Small intestine (tissue), 7 donors: ENCODE measurements around the gene ADGRG6. TPM values are rescaled to one million over a fixed set of nuclear protein-coding genes. Genes with fewer than 3 reads are reported as not detected.
A peak's percentile ranks its signal among the peaks of the same experiment; 100 is the strongest.

Experiments
- DNase-seq, 2 donors: peaks; one replicate each; pipeline versions ENCODE4 v3.0.0 to v3.0.0-alpha.2; 2013
- FAIRE-seq: peaks from 2 replicates; lab custom pipeline; 2012; peaks lifted over from hg19 to GRCh38; lab: Jason Lieb, UNC
- H3K27ac ChIP-seq, 3 donors: one replicate each; pipeline ENCODE4 v1.5.1; 2013; ENCODE audit warnings: low read length in 2 of 3, mild to moderate bottlenecking in 2 of 3, control low read depth in 1 of 3, inconsistent platforms in 1 of 3, low read depth in 1 of 3, moderate library complexity in 1 of 3
- H3K27me3 ChIP-seq, 3 donors: one replicate each; pipeline ENCODE4 v1.6.1; 2013; ENCODE audit warnings: low read length in 3 of 3, inconsistent platforms in 1 of 3; ENCODE audit not compliant: control insufficient read depth in 3 of 3, insufficient read depth in 3 of 3
- H3K36me3 ChIP-seq, 3 donors: one replicate each; pipeline ENCODE4 v1.6.1; 2013; ENCODE audit warnings: low read length in 3 of 3, inconsistent platforms in 1 of 3, low read depth in 1 of 3, mild to moderate bottlenecking in 1 of 3, moderate library complexity in 1 of 3; ENCODE audit not compliant: control insufficient read depth in 3 of 3, insufficient read depth in 2 of 3
- H3K4me1 ChIP-seq, 3 donors: one replicate each; pipeline ENCODE4 v1.6.1; 2013; ENCODE audit warnings: low read length in 2 of 3, inconsistent platforms in 1 of 3, low read depth in 1 of 3, mild to moderate bottlenecking in 1 of 3, moderate library complexity in 1 of 3; ENCODE audit not compliant: control insufficient read depth in 3 of 3, insufficient read depth in 2 of 3
- H3K4me3 ChIP-seq, 3 donors: one replicate each; pipeline ENCODE4 v1.5.1; 2013; ENCODE audit warnings: low read length in 3 of 3, control low read depth in 1 of 3, inconsistent platforms in 1 of 3, low read depth in 1 of 3, mild to moderate bottlenecking in 1 of 3, moderate library complexity in 1 of 3
- H3K9me3 ChIP-seq, 2 donors: one replicate each; pipeline ENCODE4 v1.6.1; 2013; ENCODE audit warnings: low read depth in 1 of 2, low read length in 1 of 2; ENCODE audit not compliant: control insufficient read depth in 2 of 2, insufficient read depth in 1 of 2
- WGBS, 3 donors: extraction: QIAGEN DNeasy Blood & Tissue Kit; methylation state at CpG; one replicate each; pipeline ENCODE4 v1.1.7; 2013; 5-methylcytosine and 5-hydroxymethylcytosine counted together
- polyA plus RNA-seq, 4 donors: library from polyadenylated mRNA; stranded (reverse) in 3 of 4; unstranded in 1 of 4; fragments of 200-250 nt in 3 of 4; fragments of 120-200 nt in 1 of 4; gene quantifications; one replicate each; pipeline versions ENCODE4 v1.2.1 to v1.2.3, GENCODE V29; 2013
- donor health status: healthy with polysubstance abuse.
- donor health status: control.
- donor health status: control.
- donor health status: Bipolar disorder and iron deficiency.
- donor health status: healthy.

The ADGRG6 gene
- polyA plus RNA-seq, 4 donors: 5.4 to 25.8 (median 11.1) TPM

- Histone ChIP-seq H3K9me3 (no peaks in the 10 kb centered on the region), H3K36me3 (no peaks in the 10 kb centered on the region), H3K27me3 (no peaks in the 10 kb centered on the region), H3K27ac (no peak overlapping the region), H3K4me1 (no peaks in the 10 kb centered on the region), H3K4me3 (no peak overlapping the region)
- FAIRE-seq (no peak), DNase-seq (no peak)
- WGBS, 3 donors: 91 to 94% (median 93%) methylated on average over 2 of the region's 2 CpGs
Observed at GRCh38 chr6:142293121-142293520, 8.7 kb upstream of the ADGRG6 start.

- no peak for FAIRE-seq
- WGBS, 3 donors: 85 to 100% (median 88%) methylated on average over 1 of the region's 1 CpG
- no peaks in the 10 kb centered on the region for H3K27me3 ChIP-seq
- H3K36me3 ChIP-seq: no peaks in the 10 kb centered on the region
- no peaks in the 10 kb centered on the region for H3K4me1 ChIP-seq
- no peaks in the 10 kb centered on the region for H3K9me3 ChIP-seq
- no peak overlapping the region for H3K27ac ChIP-seq
- DNase-seq: no peak
- no peak overlapping the region for H3K4me3 ChIP-seq
Observed at GRCh38 chr6:142294679-142295078, 7.1 kb upstream of the ADGRG6 start.

GRCh38 chr6:142296975-142297604 lies 4.7 kb upstream of the ADGRG6 start:
- 91 to 93% (median 92%) methylated on average over 2 of the region's 2 CpGs for WGBS, 3 donors
- H3K27me3 ChIP-seq: no peaks in the 10 kb centered on the region
- H3K9me3 ChIP-seq: peaks cover 0 to 7% of the 10 kb centered on the region in 2 donors
- no peak for FAIRE-seq
- DNase-seq: no peak
- H3K27ac ChIP-seq: no peak overlapping the region
- no peaks in the 10 kb centered on the region for H3K36me3 ChIP-seq
- H3K4me3 ChIP-seq: no peak overlapping the region
- H3K4me1 ChIP-seq: peaks cover 0 to 5% (median 0%) of the 10 kb centered on the region in 3 donors

- Histone ChIP-seq H3K36me3 (no peaks in the 10 kb centered on the region), H3K4me3 (no peak overlapping the region), H3K27ac (no peak overlapping the region), H3K27me3 (no peaks in the 10 kb centered on the region), H3K9me3 (peaks cover 0 to 7% of the 10 kb centered on the region in 2 donors), H3K4me1 (peaks cover 0 to 5% (median 0%) of the 10 kb centered on the region in 3 donors)
- FAIRE-seq: no peak
- DNase-seq: no peak
- 90 to 94% (median 93%) methylated on average over 3 of the region's 3 CpGs for WGBS, 3 donors
Observed at GRCh38 chr6:142297605-142297995, 4.2 kb upstream of the ADGRG6 start.

GRCh38 chr6:142297996-142298753 lies 3.6 kb upstream of the ADGRG6 start:
- Histone ChIP-seq H3K36me3 (no peaks in the 10 kb centered on the region), H3K4me1 (peaks cover 0 to 5% (median 0%) of the 10 kb centered on the region in 3 donors), H3K27me3 (no peaks in the 10 kb centered on the region), H3K27ac (no peak overlapping the region), H3K4me3 (no peak overlapping the region), H3K9me3 (peaks cover 0 to 7% of the 10 kb centered on the region in 2 donors)
- FAIRE-seq (no peak), DNase-seq (no peak)
- 59 to 80% (median 74%) methylated on average over 3 of the region's 3 CpGs for WGBS, 3 donors

- WGBS, 3 donors: 81 to 92% (median 84%) methylated on average over 3 of the region's 3 CpGs
- peaks cover 0 to 7% of the 10 kb centered on the region in 2 donors for H3K9me3 ChIP-seq
- DNase-seq (no peak), FAIRE-seq (no peak)
- H3K4me1 ChIP-seq: peaks cover 0 to 5% (median 0%) of the 10 kb centered on the region in 3 donors
- peak overlapping the region; percentile 48 to 85 (median 79) for H3K27ac ChIP-seq
- H3K27me3 ChIP-seq: no peaks in the 10 kb centered on the region
- no peak overlapping the region for H3K4me3 ChIP-seq
- H3K36me3 ChIP-seq: no peaks in the 10 kb centered on the region
Observed at GRCh38 chr6:142300302-142300701, 1.5 kb upstream of the ADGRG6 start.

GRCh38 chr6:142300758-142301650 lies 803 bp upstream of the ADGRG6 start:
- Histone ChIP-seq H3K27ac (peak overlapping the region; percentile 79 to 94 (median 85)), H3K27me3 (no peaks in the 10 kb centered on the region), H3K4me1 (peaks cover 0 to 5% (median 0%) of the 10 kb centered on the region in 3 donors), H3K9me3 (peaks cover 0 to 7% of the 10 kb centered on the region in 2 donors), H3K4me3 (peak overlapping the region; percentile 48 to 87 (median 82)), H3K36me3 (no peaks in the 10 kb centered on the region)
- FAIRE-seq (no peak), DNase-seq (peak; percentile 72 to 96)
- WGBS, 3 donors: 4 to 12% (median 9%) methylated on average over 26 to 31 of the region's 31 CpGs
